GM12875 (cell line): ENCODE results near the gene KCTD1.

Source experiments
- H3K4me3 ChIP-seq: one replicate; pipeline ENCODE4 v1.5.1; 2011; ENCODE audit warnings: low read depth, low read length, control low read depth
- CTCF ChIP-seq: IDR thresholded peaks from 2 replicates; pipeline ENCODE4 v1.5.1; 2011; ENCODE audit warnings: low read depth, mild to moderate bottlenecking, control low read depth, inconsistent platforms, low read length, moderate library complexity, borderline replicate concordance; ENCODE audit not compliant: insufficient read depth

The KCTD1 gene

GRCh38 chr18:26491194-26491816 is 57.0 kb downstream of the KCTD1 start:
- TF ChIP-seq CTCF = no peak
- no peak overlapping the region for H3K4me3 ChIP-seq

GRCh38 chr18:26489881-26490280 is 58.5 kb downstream of the KCTD1 start:
- no peak for TF ChIP-seq CTCF
- H3K4me3 ChIP-seq = no peak overlapping the region

GRCh38 chr18:26489191-26489590 is 59.2 kb downstream of the KCTD1 start:
- TF ChIP-seq CTCF = no peak

GRCh38 chr18:26488417-26489009 is 59.8 kb downstream of the KCTD1 start:
- TF ChIP-seq CTCF = no peak
- H3K4me3 ChIP-seq = no peak overlapping the region

More at GRCh38 chr18:26489191-26489590, 59.2 kb downstream of the KCTD1 start:
- H3K4me3 ChIP-seq = no peak overlapping the region

- no peak for TF ChIP-seq CTCF
Observed at GRCh38 chr18:26487437-26487836, 60.9 kb downstream of the KCTD1 start.

GRCh38 chr18:26483633-26484032 is 64.7 kb downstream of the KCTD1 start:
- H3K4me3 ChIP-seq = no peak overlapping the region
- TF ChIP-seq CTCF = no peak

More at GRCh38 chr18:26487437-26487836, 60.9 kb downstream of the KCTD1 start:
- no peak overlapping the region for H3K4me3 ChIP-seq

- no peak for TF ChIP-seq CTCF
- no peak overlapping the region for H3K4me3 ChIP-seq
Observed at GRCh38 chr18:26482569-26482968, 65.8 kb downstream of the KCTD1 start.
